ENCODE data around the gene QKI. TPM values are rescaled to one million over a fixed set of nuclear protein-coding genes. Genes with fewer than 3 reads are reported as not detected.

Gene QKI
- total and polyA plus RNA-seq, 9 donors, result 44.6 to 151 (median 105) TPM

- Histone ChIP-seq H3K4me3 (no peak overlapping the region), H3K27me3 (no peaks in the 10 kb centered on the region), H3K36me3 (no peaks in the 10 kb centered on the region), H3K9me3 (no peaks in the 10 kb centered on the region), H3K4me1 (ENCODE audit: insufficient read depth) (peaks cover 3% of the 10 kb centered on the region), H3K27ac (no peak overlapping the region)
- TF ChIP-seq EP300 (IDR thresholded peaks at IDR 0.05) (no peak), POLR2A (IDR thresholded peaks at IDR 0.05) (no peak), CTCF (IDR thresholded peaks at IDR 0.05) (no peak)
- intact Hi-C loops (cut with DNase I), result no loop called here
- WGBS, 3 donors, result 94 to 96% (median 94%) methylated on average over 5 of the region's 5 CpGs
- DNase-seq, result no peak
Observed at GRCh38 chr6:163538331-163538730, 123.8 kb downstream of the QKI start.

GRCh38 chr6:163539101-163539762, 124.7 kb downstream of the QKI start:
- no peaks in the 10 kb centered on the region for H3K36me3 ChIP-seq
- no peak for DNase-seq
- intact Hi-C loops (cut with DNase I), result no loop called here
- WGBS, 3 donors, result 74 to 80% (median 77%) methylated on average over 5 of the region's 5 CpGs
- TF ChIP-seq POLR2A (IDR thresholded peaks at IDR 0.05) (no peak), CTCF (IDR thresholded peaks at IDR 0.05) (no peak), EP300 (IDR thresholded peaks at IDR 0.05) (no peak)
- no peak overlapping the region for H3K27ac ChIP-seq
- H3K4me3 ChIP-seq, result no peak overlapping the region
- no peaks in the 10 kb centered on the region for H3K27me3 ChIP-seq
- H3K9me3 ChIP-seq, result no peaks in the 10 kb centered on the region
- peaks cover 3% of the 10 kb centered on the region for H3K4me1 ChIP-seq (ENCODE audit: insufficient read depth)

- no peaks in the 10 kb centered on the region for H3K27me3 ChIP-seq
- no peak overlapping the region for H3K27ac ChIP-seq
- no peaks in the 10 kb centered on the region for H3K4me1 ChIP-seq (ENCODE audit: insufficient read depth)
- 94 to 95% (median 95%) methylated on average over 2 of the region's 2 CpGs for WGBS, 3 donors
- no peak for DNase-seq
- no peaks in the 10 kb centered on the region for H3K36me3 ChIP-seq
- H3K9me3 ChIP-seq, result no peaks in the 10 kb centered on the region
- no peak overlapping the region for H3K4me3 ChIP-seq
- TF ChIP-seq CTCF (IDR thresholded peaks at IDR 0.05) (no peak), EP300 (IDR thresholded peaks at IDR 0.05) (no peak), POLR2A (IDR thresholded peaks at IDR 0.05) (no peak)
- intact Hi-C loops (cut with DNase I), result no loop called here
Observed at GRCh38 chr6:163543321-163543720, 128.8 kb downstream of the QKI start.

GRCh38 chr6:163545370-163545769, 130.9 kb downstream of the QKI start:
- intact Hi-C loops (cut with DNase I), result no loop called here
- no peak for DNase-seq
- H3K9me3 ChIP-seq, result no peaks in the 10 kb centered on the region
- TF ChIP-seq CTCF (IDR thresholded peaks at IDR 0.05) (no peak), POLR2A (IDR thresholded peaks at IDR 0.05) (no peak), EP300 (IDR thresholded peaks at IDR 0.05) (no peak)
- no peak overlapping the region for H3K4me3 ChIP-seq
- H3K4me1 ChIP-seq (ENCODE audit: insufficient read depth), result no peaks in the 10 kb centered on the region
- no peaks in the 10 kb centered on the region for H3K36me3 ChIP-seq
- WGBS, 3 donors, result 63 to 76% (median 67%) methylated on average over 5 of the region's 5 CpGs
- no peak overlapping the region for H3K27ac ChIP-seq
- no peaks in the 10 kb centered on the region for H3K27me3 ChIP-seq

Measured in ovary (tissue), 9 donors.